ENCODE measurements around the gene HIPK4. TPM values are rescaled to one million over a fixed set of nuclear protein-coding genes. Genes with fewer than 3 reads are reported as not detected.

Gene HIPK4
- total and polyA plus RNA-seq, 9 of the 15 experiments (the other 6 are each of a cell fraction or from before 2014, with no cell fraction given) = 0.06 to 0.09 TPM; not detected in 7

DNA sequence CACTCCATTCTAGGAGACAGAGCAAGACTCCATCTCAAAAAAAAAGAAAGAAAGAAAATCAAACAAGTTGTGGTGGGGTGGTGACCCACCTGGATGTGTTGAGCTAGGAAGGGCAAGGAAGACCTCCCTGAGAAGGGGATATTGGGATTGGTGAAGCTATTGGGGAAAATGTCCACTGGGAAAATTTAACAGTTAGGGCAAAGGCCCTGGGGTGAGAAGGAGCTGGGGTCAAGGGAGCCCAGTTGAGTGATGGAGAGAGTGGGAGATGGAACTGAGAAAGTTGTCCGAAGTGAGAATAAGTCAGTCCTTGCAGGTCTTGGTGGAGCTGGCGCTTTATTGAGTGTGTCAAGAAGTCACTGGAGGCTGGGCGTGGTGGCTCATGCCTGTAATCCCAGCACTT lies 48.3 kb upstream of the HIPK4 start:
- Histone ChIP-seq H3K79me2 (ENCODE audit: control insufficient read depth, insufficient read depth, low read length) (peaks cover 29% of the 10 kb centered on the region), H3K9me3 (replicated peaks; ENCODE audit: control insufficient read depth, insufficient read depth, low read depth, low read length) (no peaks in the 10 kb centered on the region), H3K4me2 (ENCODE audit: insufficient read depth, low read length) (no peak overlapping the region), H3K27me3 (ENCODE audit: control insufficient read depth in 2 of 2, insufficient read depth in 2 of 2, low read length in 2 of 2) (no peaks in the 10 kb centered on the region), H3K9me1 (ENCODE audit: control insufficient read depth, insufficient read depth, low read length) (no peaks in the 10 kb centered on the region), H4K20me1 (replicated peaks; ENCODE audit: control insufficient read depth, insufficient read depth, low read length) (peaks cover 22% of the 10 kb centered on the region), H3K4me3 (no peak overlapping the region), H3K36me3 (ENCODE audit: control insufficient read depth, insufficient read depth, low read length) (peaks cover 28% of the 10 kb centered on the region), H2AFZ (ENCODE audit: low read depth, low read length) (no peak overlapping the region), H3K27ac (ENCODE audit: extremely low read depth, low read depth, low read length) (no peak overlapping the region), H3K4me1 (replicated peaks in 1 of 2; ENCODE audit: control insufficient read depth in 2 of 2, insufficient read depth in 2 of 2, low read length in 2 of 2) (peaks cover 16 to 32% of the 10 kb centered on the region in 2 experiments), H3K9ac (ENCODE audit: insufficient read depth in 1 of 2, low read depth in 2 of 2, low read length in 2 of 2) (no peak overlapping the region)
- FAIRE-seq (no peak), ATAC-seq (no peak), DNase-seq (ENCODE audit: extremely low read depth in 1 of 4, low spot score in 3 of 4) (no peak)
- ChIA-PET CTCF (ENCODE audit: low intra/inter-chr PET ratio) (no interaction called here), POLR2A (interaction anchor here (0.9 to 1.4 kb wide), 2 partner anchors 12 to 14 kb away, joined by 5 to 12 read pairs; partner anchors contain the start of gene SERTAD1)
- in situ Hi-C loops (cut with MboI) (no loop called here), intact Hi-C loops (cut with micrococcal nuclease) (no loop called here)
- WGBS (ENCODE audit: insufficient coverage, low coverage, missing lambda C conversion rate) = 82% methylated on average over 3 of the region's 3 CpGs
- BruUV-seq (replicated peaks) = no TSS peak
- TF ChIP-seq ZSCAN29 (IDR thresholded peaks at IDR 0.05) (no peak), HIVEP1 (CRISPR knock-in tag; IDR thresholded peaks at IDR 0.05) (no peak), MED1 (CRISPR knock-in tag; IDR thresholded peaks at IDR 0.05; ENCODE audit: borderline replicate concordance) (no peak), CAMTA2 (CRISPR knock-in tag; conservative IDR thresholded peaks at IDR 0.05) (no peak), KLF13 (tag; IDR thresholded peaks at IDR 0.05; ENCODE audit: borderline replicate concordance, low read depth) (no peak), RFX1 (IDR thresholded peaks at IDR 0.05) (no peak), ZEB2 (IDR thresholded peaks at IDR 0.05) (no peak), OTX1 (CRISPR knock-in tag; IDR thresholded peaks at IDR 0.05) (no peak), HMG20B (CRISPR knock-in tag; IDR thresholded peaks at IDR 0.05) (no peak), SMARCC2 (IDR thresholded peaks at IDR 0.05; ENCODE audit: low read depth) (no peak)
- TF ChIP-seq, protein P1, sequence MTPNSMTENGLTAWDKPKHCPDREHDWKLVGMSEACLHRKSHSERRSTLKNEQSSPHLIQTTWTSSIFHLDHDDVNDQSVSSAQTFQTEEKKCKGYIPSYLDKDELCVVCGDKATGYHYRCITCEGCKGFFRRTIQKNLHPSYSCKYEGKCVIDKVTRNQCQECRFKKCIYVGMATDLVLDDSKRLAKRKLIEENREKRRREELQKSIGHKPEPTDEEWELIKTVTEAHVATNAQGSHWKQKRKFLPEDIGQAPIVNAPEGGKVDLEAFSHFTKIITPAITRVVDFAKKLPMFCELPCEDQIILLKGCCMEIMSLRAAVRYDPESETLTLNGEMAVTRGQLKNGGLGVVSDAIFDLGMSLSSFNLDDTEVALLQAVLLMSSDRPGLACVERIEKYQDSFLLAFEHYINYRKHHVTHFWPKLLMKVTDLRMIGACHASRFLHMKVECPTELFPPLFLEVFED (CRISPR knock-in tag; conservative IDR thresholded peaks at IDR 0.05) = no peak

All from K562 (cell line).